NCI-H510A (cell line): ENCODE results near the gene TLCD2.
"Not testable (repeated sequence)": the region's sequence is repeated elsewhere in the genome, so short reads cannot be mapped to it uniquely, and the experiment has no call there.

Experiments used
- DNase-seq: peaks from one replicate; lab custom pipeline; 2025; lab: John Stamatoyannopoulos, UW

The TLCD2 gene

GRCh38 chr17:1716076-1716911 is 6.1 kb upstream of the TLCD2 start:
- peak; percentile 98 for DNase-seq

DNA sequence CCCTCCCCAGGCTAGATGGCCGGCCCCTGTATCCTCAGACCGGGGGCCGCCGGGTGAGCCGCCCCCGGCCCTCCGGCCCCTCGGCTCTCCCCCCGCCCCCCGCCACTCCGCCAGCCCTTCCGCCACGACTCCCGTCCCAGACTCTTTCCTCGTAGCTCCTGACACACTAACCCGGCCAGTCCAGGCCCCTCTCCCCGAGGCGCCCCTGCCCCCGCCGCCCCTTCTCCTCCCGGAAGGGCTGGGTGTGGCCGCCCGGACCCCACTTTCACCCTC is 5.6 kb upstream of the TLCD2 start:
- no peak for DNase-seq

GRCh38 chr17:1714980-1715802 is 5.0 kb upstream of the TLCD2 start:
- DNase-seq, result peak; percentile 28

- DNase-seq, result peak; percentile 71
These were observed 4.3 kb upstream of the TLCD2 start for GRCh38 chr17:1714427-1714979.

DNA sequence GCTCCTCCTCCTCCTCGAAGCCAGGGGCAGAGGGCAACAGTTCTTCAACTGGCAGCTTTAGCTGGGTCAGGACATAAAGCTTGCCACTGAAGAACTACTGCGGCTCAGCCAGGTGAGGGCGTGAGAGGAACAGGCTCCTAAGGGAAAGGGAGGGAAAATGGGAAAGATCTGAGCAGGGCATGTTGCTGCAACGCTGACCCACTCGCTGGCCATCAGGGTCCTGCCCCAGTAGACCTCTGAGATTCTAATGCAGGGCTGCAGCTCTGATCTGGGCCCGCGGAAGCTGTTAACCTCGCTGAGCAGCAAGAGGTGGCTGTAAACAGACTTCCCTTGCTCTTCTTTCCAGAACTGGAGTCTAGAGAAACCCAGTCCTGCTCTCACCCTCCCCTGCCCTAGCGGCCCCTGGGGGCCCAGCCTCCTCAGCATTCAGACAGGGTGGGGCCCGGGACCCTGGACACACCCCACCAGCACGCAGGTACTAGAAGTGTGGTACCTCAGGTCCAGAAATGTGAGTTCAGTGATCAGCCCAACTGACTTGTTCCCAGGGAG is 3.8 kb upstream of the TLCD2 start:
- peak; percentile 22 for DNase-seq

DNA sequence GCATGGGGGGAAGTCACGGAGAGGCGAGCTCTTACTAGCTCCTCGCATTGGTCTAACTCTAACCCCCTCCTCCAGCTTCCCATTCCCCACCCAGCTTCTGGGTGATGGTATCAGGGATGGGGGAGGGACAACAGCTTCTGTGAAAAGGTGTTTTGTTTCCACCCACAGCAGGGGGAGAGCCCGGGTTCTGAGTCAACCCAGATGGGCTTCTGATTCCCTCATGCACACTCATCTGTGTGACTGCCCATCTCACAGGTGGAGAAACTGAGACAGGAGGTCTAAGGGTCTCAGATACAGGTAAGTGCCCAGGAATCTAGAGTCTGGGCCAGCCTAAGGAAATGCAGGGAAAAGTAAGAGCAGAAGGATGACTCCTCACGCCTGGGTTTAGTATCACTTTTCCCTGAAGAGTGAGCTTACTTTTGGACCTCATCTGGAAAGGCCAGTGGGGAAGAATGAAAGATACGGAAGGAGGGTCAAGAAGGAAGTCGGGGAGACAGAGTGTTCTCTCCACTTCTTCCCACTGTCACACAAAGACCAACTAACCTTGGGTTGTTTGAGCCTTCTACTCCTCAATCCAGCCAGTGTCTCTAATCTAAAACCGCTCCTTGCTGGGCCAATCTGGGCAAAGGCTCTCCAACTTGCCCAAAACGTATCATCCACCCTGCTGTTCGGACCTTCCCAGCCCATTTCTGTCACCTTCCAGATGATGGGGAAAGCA is 3.1 kb upstream of the TLCD2 start:
- no peak for DNase-seq

DNA sequence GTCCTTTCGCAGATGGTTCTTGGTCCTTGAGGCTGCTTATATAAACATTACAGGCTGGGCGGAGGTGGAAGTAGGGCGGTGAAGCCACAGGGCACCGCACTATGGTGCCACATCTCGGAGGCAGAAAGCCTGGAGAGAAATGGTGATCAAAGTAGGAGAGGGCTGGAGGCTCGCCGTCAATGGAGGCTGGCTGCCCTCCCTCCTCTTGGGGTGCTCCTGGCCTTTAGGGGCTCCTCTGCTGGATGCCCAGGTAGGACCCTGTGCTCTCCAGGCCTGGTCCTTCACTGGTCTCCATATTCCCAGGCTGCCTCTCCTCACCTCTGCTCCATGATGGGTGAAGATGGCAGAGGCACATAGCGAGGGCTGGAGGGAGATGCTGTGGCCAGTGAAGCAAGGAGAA is 2.1 kb upstream of the TLCD2 start:
- no peak for DNase-seq

GRCh38 chr17:1711804-1712203 is 1.6 kb upstream of the TLCD2 start:
- no peak for DNase-seq

DNA sequence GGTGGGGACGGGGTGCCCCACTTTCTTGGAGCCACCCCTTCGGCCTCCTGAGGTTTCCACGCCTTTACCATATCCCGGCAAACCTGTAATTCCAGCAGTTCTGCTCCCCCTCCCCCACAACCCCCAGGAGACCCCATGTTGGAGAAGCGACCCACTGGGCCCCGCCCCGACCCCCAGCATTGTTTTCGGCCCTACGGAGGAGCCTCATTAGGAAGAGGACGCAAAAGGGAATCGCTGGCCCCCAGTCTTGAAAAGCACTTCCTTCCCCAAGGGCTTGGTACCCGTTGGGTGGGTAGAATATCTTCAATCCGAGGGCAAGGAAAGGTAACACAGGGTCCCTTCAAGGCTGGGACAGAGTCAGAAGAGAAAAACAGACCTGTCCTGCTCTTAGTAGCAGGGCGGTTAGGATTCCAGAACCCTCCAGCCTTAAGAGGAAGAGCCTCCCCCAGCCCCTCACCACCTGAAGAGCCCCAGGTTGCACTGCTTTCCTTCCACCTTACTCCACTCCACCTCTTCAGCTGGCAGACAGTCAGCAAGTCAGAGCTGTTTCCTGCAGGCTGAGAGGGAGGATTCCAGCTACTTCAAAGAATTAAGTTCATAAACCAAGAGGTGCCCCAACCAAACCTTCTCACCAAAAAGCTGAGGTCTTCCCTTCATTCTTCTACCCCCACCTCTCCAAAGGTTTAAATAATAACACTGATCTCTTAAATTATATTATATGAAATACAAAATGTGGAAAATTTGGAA is 803 bp upstream of the TLCD2 start:
- DNase-seq, result no peak

DNA sequence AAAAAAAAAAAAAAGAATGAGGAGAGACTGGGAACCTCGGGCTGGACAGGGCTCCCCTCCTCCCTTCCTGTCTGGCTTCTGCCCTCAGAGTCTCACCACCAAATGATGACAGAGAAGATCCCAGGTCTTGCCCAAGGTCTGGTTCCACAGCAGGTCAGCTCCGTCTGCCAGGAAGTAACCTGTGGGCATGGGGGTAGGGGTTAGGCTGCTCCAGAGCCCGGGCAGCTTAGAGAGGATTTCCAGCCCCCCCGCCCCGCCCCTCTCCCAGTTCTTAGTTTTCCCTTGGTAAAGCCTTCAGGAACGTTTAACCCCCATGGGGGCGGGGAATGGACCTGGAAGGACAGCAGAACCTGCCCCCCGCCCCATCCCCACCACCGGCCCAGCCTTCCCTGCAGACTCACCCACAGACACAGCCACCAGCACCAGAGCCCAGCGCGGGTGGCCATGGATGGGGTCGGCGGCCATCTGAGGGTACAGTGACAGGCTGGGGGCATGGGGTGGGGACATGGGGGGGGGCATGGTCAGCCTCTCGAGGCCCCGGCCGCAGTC is 700 bp downstream of the TLCD2 start:
- DNase-seq, result no peak

DNA sequence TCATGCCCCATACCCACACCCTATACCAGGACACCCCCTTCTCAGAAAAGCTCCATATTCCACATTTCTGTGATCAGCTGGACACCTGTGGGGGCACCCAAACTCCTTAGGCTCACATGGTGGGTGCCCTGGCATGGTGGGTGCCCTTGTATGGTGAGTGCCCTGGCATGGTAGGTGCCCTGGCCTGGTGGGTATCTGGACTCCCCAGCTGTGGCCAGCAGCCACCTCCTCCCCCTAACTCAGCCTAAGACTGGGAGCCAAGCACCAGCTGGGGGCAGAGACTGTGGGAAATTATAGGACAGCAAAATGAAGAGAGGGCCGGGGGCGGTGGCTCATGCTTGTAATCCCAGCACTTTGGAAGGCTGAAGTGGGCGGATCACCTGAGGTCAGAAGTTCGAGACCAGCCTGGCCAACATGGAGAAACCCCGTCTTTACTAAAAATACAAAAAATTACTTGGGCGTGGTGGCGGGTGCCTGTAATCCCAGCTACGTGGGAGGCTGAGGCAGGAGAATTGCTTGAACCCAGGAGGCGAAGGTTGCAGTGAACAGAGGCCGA is 1.3 kb downstream of the TLCD2 start:
- not testable (repeated sequence) for DNase-seq

DNA sequence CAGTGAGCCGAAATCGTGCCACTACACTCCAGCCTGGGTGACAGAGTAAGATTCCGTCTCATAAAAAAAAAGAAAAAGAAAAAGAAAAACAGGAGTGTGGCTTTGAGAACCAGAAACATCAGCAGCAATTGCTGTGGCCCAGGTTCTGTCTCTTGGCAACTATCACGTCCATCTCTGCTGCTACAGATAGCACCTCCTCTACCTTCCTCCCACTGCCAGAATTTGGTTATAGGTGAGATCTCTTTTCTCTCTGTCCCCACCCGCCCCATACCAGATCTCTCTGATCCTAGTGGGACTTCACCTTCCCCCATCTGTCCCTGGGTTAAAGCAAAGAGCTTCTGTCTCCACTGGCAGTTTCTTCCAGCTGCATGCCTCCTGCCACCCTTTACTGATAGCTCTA is 3.1 kb downstream of the TLCD2 start:
- no peak for DNase-seq

- no peak for DNase-seq
These were observed 5.2 kb downstream of the TLCD2 start for GRCh38 chr17:1705004-1705403.

- DNase-seq, result no peak
These were observed 7.1 kb downstream of the TLCD2 start for GRCh38 chr17:1703063-1703462.

DNA sequence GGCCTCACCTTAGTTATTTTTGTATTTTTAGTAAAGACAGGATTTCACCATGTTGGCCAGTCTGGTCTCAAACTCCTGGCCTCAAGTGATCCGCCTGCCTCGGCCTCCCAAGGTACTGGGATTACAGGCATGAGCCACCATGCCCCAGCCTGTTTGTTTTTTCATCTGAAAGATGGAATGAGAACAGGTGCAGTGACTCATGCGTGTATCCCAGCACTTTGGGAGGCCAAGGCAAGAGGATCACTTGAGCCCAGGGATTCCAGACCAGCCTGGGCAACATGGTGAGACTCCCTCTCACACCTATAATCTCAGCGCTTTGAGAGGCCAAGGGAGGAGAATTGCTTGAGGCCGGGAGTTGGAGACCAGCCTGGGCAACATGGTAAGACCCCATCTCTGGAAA is 10.3 kb downstream of the TLCD2 start:
- DNase-seq, result not testable (repeated sequence)

GRCh38 chr17:1697681-1698080 is 12.5 kb downstream of the TLCD2 start:
- no peak for DNase-seq

- DNase-seq, result no peak
These were observed 14.8 kb downstream of the TLCD2 start for GRCh38 chr17:1695365-1695764.

DNA sequence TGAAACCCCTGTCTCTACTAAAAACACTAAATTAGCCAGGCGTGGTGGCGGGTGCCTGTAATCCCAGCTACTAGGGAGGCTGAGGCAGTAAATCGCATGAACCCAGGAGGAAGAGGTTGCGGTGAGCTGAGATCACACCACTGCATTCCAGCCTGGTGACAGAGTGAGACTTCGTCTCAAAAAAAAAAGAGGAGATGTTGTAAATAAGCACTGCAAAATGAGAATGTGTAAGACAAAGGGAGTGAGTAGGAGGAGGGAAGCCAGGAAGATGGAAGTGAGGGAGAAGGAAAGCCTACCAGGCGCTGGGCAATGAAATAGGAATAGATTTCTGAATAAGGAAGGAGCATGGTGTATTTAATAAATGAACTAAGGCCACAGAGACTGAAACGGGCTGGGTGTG is 16.8 kb downstream of the TLCD2 start:
- no peak for DNase-seq

DNA sequence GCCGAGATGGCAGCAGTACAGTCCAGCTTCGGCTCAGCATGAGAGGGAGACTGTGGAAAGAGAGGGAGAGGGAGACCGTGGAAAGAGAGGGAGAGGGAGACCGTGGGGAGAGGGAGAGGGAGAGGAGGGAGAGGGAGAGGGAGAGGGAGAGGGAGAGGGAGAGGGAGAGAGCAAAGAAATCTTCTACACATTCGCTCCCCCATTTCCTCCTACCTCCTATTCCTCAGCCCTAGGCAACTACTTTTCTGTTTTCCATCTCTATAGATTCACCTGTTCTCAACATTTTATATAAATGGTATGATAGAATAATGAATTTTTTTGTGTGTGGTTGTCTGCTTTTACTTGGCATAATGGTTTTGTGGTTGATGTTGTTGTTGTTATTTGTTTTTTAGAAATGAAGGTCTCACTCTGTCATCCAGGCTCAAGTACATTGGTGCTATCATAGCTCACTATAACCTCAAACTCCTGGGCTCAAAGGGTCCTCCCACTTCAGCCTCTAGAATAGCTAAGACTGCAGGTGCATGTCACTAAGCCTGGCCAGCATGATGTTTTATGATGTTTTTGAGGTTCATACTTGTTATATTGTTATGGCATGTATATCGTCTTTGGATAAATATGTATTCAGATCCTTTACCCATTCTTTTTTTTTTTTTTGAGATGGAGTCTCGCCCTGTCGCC is 19.5 kb downstream of the TLCD2 start:
- no peak for DNase-seq

GRCh38 chr17:1688405-1688804 is 21.8 kb downstream of the TLCD2 start:
- not testable (repeated sequence) for DNase-seq
